GM19463 (cell line): ENCODE data around the gene CHMP1A.
"Not testable (repeated sequence)": the region's sequence is repeated elsewhere in the genome, so short reads cannot be mapped to it uniquely, and the experiment has no call there.

Source experiments
- ATAC-seq: cut with Tn5 transposase; IDR thresholded peaks from one replicate; pipeline ENCODE4 v1.9.1; 2021; ENCODE audit warnings: mild to moderate bottlenecking, moderate library complexity; ENCODE audit not compliant: unreplicated experiment

Gene CHMP1A

DNA sequence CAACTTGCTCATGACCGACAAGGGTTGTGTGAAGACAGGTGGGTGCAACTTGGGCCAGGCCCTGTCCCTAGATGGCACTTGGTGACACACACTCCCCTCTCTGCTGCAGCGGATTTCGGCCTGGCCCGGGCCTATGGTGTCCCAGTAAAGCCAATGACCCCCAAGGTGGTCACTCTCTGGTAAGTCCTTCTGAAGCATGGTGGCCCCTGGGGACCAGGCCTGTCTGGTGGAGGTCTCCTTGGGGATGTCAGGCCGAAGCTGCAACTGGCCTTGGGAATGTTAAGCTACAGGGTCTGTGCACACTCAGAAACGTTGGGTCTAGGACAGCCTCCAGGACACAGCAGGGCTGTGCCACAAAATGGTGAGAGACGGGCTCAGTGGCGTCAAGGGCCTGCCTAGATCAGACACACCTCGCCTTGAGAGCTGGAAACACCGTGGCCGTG, 35.8 kb upstream of the CHMP1A start:
- ATAC-seq = no peak

DNA sequence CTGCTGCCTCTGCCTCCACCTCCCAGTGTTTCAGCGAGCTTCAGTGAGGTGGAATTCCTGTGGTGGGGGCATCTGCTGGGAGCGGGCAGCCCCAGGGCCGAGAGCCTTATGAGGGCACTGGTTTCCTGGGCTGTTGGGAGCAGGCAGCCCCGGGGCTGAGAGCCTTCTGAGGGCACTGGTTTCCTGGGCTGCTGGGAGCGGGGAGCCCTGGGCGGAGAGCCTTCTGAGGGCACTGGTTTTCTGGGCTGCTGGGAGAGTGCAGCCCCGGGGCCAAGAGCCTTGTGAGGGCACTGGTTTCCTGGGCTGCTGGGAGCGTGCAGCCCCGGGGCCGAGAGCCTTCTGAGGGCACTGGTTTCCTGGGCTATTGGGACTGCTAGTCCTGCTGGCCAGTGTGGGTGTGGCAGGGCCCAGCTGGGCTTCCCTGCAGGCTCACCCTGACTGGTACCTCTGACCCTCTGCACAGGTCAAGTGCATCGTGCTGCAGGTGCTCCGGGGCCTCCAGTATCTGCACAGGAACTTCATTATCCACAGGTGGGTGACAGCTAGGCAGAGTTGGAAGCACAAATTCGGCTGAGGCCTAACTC, 34.6 kb upstream of the CHMP1A start:
- no peak for ATAC-seq

DNA sequence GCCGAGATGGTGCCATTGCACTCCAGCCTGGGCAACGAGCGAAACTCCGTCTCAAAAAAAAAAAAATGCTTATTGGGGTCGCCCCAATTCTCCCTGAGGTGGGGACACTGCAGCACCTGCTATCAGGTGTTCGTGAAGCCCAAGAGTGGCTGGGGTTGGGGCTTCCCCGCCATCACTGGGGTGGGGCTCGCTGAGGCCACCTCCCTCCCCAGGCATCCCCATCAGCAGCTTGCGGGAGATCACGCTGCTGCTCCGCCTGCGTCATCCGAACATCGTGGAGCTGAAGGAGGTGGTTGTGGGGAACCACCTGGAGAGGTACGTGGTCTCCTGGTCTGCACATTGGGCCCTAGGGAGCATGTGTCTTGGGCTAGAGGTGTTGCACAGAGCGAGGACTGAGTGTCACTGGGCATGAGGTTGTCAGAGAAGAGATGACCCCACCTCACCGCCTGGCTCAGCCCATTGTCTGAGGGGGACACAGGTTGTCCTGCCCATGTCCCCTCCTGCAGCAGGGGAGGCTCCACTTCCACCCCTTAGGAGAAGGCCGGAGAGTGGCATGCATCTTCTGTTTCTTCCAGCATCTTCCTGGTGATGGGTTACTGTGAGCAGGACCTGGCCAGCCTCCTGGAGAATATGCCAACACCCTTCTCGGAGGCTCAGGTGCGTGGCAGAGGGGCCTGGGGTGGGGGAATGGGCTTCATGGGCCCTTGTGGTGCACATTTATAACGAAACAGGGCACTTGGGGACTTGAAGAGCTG, 33.9 kb upstream of the CHMP1A start:
- ATAC-seq = no peak

DNA sequence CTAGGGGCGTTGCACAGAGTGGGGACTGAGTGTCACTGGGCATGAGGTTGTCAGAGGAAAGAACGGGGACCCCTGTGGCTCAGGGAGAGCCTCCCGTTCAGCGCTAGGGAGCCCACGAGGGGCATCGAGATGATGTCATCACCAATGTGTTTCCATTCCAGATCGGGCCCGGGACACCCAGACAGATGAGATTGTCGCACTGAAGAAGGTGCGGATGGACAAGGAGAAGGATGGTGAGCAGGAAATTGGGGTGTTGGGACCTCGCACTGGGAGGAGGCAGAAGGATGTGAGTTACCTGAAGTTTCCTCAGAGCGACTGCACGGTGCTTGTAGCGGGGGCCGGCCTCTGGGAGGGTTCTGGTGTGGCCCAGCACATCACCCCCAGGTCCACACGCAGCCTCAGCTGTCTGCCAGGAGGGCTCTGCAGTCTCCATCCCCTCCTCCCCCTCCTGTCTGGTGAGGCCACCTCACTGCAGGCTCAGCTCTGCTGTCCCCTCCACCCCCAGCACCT, 32.9 kb upstream of the CHMP1A start:
- no peak for ATAC-seq

DNA sequence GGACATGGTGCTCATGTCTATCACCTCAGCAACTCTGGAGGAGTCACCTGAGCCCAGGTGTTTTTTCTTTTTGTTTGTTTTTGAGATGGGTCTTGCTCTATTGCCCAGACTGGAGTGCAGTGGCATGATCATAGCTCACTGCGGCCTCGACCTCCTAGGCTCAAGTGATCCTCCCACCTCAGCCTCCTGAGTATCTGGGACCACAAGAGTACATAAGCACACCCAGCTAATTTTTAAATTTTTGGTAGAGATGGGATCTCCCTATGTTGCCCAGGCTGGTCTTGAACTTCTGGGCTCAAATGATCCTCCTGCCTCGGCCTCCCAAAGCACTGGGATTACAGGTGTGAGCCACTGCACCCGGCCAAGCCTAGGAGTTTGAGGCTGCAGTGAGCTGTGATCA, 32.1 kb upstream of the CHMP1A start:
- not testable (repeated sequence) for ATAC-seq

DNA sequence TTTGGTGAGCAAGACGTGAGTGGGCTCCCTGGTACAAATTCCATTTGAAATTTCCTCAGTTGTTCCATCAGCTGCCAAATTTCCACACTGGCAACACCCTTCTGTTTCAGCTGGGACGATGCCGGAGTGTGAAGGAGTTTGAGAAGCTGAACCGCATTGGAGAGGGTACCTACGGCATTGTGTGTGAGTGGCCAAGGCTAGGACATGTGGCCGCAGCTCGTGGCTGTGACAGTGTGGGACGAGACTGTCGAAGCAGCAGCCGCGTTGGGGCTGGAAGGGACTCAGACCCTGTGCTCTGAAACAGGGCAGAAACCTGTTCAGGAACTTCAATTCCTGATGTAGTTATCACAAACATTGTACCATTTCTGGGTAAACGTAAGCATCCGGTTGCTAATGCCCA, 31.6 kb upstream of the CHMP1A start:
- no peak for ATAC-seq

DNA sequence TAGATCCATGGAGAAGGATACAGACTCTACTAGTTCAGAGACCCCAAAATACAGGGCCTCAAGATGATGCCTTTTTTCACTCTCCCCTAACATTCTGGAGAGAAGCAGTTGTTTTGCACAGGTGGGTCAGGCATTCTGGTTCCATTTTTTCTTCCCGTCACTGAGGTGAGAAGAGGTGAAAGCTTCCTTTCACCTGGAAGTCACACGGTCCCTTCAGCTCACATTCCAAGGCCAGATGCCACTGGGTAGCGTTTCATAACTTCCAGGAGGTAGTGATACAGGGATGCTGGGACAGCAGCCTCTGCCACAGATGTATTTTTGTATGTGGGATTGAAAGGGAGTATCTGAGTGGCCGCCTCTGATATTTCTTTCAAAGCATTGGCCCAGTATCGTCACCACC, 30.9 kb upstream of the CHMP1A start:
- no peak for ATAC-seq

DNA sequence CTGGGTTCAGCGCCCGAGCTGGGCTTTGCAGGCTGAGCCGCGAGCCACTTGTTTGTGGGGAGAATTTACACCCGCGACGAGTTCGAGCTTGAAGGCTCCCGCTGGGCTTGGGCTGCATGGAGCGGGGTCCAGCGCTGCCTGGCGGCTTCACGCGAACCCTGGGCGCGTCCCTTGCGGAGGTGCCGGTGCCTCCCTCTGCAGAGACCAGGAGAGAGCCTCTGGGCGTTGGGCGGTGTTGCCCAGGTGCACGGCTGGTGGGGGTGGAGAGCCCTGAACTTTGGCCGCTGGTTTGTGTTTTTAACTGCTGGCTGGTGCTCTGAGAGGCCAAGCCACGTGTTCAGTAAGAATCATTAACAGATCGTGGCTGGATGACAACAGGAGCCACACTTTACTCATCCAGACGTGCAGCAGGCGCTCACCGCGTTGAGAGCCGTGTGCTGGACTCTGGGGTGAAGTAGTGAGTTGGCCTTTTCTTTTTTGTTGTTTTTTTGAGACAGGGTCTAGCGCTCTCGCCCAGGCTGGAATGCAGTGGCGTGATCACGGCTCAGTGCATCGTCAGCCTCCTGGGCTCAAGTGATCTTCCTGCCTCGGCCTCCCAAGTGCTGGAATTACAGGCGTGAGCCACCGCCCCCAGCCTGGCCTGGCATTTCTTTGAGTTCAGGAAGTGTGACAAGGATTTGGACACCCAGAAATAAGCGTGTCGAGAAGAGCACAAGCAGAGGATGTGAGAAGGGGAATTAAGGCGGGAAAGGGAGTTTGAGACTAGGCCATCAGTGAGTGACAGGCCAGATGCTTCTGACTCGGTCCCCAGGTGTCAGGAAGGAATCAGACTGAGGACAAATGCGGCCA, 29.8 kb upstream of the CHMP1A start:
- peak; percentile 54 for ATAC-seq

DNA sequence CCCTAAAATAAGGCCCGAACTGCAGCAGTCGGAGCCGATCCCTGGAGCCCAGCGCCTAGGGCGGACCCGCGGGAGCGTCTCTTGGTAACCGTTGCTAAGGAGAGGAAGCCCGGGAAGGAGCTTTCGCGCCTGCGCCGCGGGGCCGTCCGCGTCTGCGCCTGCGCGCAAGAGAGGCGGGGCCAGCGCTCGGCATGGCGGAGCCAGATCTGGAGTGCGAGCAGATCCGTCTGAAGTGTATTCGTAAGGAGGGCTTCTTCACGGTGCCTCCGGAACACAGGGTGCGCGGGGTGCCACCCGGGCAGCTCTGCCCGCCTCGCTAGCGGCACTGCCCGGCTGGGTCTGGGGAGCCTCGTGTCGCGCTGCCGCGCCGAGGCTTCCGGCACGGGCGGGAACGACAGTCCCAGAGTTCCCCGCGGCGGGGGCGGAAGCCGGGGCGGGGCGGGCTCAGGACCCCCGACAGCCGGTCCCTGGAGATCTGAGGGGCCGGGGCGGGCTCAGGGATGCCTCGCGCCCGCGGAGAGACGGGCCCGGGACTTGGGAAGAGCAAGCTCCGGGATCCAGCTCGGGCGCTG, 29.1 kb upstream of the CHMP1A start, which contains the start of gene CDK10:
TSS of gene CDK10 (plus strand) at position 170 of the 572 bp plus-strand sequence. CDS start at position 192, 22 bp downstream.
- peak; percentile 74 for ATAC-seq

DNA sequence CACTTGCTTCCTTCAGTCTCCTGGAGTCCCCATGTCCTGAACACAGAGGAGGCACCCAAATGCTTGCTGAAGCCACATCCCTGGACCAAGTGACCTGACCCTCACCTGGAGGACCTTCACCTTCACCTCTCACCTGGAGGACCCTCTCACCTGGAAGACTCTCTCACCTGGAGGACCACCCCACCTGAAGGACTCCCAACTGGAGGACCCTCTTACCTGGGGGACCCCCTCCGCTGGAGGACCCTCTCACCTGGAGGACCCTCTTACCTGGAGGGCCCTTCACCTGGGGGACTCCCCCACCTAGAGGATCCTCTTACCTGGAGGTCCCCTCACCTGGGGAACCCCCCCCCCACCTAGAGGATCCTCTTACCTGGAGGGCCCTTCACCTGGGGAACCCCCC, 28.4 kb upstream of the CHMP1A start:
- no peak for ATAC-seq

DNA sequence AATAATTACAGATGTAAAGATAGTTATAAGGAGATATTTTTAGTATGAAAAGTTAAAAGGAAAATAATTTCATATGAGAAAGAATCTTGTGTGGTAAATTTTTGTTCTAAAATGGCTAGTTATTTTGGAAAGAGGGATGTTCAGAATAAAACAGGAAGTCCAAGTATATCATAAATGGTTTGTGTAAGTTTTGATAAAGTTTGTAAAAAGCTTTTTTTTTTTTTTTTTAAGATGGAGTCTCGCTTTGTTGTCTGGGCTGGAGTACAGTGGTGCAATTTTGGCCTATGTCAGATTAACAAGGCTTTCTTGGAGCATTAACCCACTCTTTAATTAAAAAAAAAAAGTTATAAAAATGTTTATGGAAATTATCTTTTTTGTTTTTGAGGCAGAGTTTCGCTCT, 20.8 kb upstream of the CHMP1A start:
- no peak for ATAC-seq

DNA sequence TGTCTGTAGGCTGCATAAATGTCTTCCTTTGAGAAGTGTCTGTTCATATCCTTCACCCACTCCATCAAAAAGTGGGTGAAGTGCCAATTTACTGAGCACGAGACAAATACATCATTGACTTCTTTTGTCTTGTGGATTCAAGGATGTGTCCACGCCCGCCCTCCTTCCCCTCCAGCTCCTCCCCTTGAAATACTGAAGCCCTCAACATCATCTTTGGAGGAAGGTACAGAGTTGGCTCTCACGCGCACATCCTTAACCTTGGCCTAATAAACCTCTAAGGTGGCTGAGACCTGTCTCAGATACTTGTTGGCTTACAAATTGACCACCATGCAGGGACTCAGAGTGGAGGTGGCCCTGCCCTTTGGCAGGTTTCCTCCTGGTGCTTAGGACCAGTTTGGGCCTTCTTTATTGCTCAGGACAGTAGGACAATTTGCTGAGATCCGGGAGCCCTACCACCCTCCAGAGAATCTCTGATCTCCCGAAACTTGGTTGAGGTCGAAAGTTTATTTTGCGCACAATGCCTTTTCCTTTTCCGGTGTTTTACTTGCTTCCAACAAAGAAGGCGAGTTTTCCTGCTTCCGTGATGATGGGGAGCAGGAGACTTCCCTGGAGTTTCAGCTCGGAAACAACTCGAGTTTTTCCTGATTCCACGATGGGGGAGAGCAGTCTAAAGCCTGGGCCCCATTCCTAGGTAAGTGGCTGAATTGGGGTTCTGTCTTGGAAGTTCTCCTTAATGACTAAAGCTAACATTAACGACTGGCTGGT, 14.9 kb upstream of the CHMP1A start:
- no peak for ATAC-seq

DNA sequence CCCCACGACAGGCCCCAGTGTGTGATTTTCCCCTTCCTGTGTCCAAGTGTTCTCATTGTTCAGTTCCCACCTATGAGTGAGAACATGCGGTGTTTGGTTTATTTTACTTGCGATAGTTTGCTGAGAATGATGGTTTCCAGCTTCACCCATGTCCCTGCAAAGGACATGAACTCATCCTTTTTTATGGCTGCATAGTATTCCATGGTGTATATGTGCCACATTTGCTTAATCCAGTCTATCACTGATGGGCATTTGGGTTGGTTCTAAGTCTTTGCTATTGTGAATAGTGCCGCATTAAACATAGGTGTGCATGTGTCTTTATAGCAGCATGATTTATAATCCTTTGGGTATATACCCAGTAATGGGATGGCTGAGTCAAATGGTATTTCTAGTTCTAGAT, 14.1 kb upstream of the CHMP1A start:
- ATAC-seq = not testable (repeated sequence)

DNA sequence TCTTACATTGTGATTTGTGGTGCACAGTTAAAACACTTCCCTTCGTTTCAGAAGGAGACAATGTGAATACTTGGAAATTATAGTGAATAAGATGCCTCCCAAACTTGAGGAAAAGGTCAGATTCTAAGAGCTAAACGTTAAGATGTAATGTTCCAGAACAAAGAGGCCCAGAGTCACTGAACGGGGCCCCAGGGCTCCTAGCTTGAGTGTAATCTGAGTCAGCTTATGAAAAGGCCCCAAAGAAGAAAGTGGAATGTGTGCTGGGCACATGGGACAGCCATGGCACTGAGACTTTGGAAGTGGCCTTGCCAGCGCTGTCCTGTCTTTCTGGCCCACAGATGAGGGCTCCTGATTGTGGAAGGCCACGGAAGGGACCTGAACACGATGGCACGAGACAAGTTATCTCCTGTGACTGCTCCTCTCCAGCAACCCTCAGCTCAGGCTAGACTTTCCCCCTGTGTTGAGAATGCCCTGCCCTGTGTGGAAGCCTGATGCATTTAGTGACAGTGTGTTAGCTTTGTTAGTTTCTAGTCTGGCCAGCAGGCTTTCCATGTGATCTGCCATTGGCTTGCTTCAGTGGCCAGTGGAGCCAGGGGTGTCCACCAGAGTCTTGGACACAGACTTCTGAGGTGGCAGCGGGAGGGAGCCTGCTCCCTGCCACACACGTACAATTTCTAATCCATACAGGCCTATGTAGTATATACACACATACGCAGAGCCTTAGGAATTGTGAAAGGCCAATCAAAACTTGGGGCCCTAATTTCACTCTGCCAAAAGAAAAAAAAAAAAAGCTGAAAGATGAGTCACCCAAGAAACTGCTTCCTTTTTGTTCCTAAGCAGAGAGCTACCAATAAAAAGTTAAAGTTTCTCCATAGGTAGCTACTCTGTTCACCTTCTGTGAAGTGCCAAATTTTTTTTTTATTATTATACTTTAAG, 13.3 kb upstream of the CHMP1A start:
- no peak for ATAC-seq

DNA sequence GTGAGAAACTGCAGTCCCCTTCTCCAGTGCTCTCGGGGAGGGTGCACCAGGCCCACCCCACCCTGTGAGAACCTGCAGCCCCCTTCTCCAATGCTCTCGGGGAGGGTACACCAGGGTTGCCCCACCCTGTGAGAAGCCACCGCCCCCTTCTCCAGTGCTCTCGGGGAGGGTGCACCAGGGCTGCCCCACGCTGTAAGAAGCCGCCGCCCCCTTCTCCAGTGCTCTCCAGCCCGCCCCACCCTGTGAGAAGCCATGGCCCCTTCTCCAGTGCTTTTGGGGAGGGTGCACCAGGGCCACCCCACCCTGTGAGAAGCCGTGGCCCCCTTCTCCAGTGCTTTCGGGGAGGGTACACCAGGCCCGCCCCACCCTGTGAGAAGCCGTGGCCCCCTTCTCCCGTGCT, 12.2 kb upstream of the CHMP1A start:
- no peak for ATAC-seq

DNA sequence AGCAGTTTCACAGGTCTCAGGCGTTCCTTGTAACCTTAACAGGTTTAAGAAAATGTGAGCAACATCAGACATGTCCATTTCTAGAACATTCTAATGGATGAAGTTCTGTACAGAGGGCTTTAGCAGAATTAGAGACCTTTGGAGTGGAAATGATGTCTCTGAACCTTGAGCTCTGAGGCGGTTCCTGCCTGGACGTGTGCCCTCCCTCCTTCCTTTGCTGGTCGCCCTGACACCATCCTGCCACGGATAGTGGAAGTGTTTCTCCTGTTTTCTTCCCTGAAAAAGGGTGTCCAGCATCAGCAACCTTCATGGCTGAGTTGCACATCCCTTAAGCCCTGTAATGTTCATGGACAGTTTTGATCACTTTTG, 11.3 kb upstream of the CHMP1A start:
- ATAC-seq = no peak

DNA sequence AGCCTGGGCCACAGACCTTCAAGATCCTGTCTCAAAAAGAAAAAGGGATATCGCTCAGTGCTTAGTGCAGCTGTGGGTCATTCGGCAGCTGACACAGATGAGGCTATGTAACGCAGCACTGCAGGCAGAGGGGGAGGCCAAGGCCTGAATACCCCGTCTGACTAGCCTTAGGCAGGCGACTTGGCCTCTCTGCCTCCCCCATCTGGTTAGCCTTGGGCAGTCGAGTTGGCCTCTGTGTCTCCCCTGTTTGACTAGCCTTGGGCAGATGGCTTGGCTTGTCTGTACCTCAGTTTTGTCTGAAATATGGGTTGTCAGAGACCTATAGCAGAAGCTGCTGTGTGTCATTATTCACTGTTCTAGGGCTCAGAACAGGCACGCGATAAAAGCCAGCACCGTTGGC, 10.1 kb upstream of the CHMP1A start:
- ATAC-seq = no peak

DNA sequence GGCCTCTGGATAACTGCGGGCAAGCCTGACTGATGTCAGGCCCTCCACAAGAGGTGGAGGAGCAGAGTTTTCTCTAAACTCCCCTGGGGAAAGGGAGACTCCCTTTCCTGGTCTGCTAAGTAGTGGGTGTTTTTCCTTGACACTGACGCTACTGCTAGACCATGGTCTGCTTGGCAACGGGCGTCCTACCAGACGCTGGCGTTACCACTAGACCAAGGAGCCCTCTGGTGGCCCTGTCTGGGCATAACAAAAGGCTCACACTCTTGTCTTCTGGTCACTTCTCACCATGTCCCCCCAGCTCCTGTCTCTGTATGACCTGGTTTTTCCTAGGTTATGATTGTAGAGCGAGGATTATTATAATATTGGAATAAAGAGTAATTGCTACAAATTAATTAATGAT, 9.5 kb upstream of the CHMP1A start:
- not testable (repeated sequence) for ATAC-seq

DNA sequence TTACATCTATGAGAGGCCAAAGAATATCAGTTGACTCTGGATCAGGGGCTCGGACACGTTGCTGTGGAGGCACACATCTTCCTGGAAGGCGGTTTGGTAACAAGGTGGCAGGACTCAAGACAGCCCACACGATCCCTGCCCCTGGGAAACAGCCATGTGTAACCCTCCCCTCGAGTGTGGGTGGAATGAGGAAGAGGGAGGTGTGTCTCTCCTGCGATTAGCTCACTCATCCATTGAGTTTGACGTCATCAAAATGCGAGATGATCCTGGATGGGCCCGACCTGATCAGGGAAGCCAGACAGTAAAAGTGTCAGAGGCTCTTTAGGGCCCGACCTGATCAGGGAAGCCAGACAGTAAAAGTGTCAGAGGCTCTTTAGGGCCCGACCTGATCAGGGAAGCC, 6.7 kb upstream of the CHMP1A start:
- not testable (repeated sequence) for ATAC-seq
